Measurements from ENCODE around the gene AVPR1B. TPM values are rescaled to one million over a fixed set of nuclear protein-coding genes. Genes with fewer than 3 reads are reported as not detected.

The AVPR1B gene
- total RNA-seq, 1 donor from 2014 or later = not detected

DNA sequence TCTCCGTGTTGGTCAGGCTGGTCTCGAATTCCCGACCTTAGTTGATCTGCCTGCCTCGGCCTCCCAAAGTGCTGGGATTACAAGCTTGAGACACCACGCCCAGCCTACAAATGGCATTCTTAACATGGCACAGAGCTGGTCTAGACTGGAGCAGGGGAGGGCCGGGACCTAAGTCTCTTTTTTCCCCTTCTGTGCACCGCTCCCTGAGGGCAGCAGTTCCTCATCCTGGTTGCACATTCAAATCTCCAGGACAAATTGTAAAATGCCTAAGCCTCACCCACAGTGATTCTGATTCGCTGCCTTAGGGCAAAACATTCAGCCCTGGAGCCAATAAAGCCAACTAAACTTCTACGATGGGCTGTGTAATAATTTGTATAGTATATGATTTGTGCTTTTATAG is 10.1 kb upstream of the AVPR1B start:
- intact Hi-C loops (cut with DNase I) = no loop called here
- Histone ChIP-seq H3K27ac (no peak overlapping the region), H3K27me3 (no peaks in the 10 kb centered on the region), H3K36me3 (no peaks in the 10 kb centered on the region), H3K9me3 (no peaks in the 10 kb centered on the region), H3K4me3 (no peak overlapping the region), H3K4me1 (no peaks in the 10 kb centered on the region)
- TF ChIP-seq, protein P1, sequence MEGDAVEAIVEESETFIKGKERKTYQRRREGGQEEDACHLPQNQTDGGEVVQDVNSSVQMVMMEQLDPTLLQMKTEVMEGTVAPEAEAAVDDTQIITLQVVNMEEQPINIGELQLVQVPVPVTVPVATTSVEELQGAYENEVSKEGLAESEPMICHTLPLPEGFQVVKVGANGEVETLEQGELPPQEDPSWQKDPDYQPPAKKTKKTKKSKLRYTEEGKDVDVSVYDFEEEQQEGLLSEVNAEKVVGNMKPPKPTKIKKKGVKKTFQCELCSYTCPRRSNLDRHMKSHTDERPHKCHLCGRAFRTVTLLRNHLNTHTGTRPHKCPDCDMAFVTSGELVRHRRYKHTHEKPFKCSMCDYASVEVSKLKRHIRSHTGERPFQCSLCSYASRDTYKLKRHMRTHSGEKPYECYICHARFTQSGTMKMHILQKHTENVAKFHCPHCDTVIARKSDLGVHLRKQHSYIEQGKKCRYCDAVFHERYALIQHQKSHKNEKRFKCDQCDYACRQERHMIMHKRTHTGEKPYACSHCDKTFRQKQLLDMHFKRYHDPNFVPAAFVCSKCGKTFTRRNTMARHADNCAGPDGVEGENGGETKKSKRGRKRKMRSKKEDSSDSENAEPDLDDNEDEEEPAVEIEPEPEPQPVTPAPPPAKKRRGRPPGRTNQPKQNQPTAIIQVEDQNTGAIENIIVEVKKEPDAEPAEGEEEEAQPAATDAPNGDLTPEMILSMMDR (IDR thresholded peaks at IDR 0.05) = no peak
- DNase-seq (ENCODE audit: low spot score in 2 of 2) = no peak

DNA sequence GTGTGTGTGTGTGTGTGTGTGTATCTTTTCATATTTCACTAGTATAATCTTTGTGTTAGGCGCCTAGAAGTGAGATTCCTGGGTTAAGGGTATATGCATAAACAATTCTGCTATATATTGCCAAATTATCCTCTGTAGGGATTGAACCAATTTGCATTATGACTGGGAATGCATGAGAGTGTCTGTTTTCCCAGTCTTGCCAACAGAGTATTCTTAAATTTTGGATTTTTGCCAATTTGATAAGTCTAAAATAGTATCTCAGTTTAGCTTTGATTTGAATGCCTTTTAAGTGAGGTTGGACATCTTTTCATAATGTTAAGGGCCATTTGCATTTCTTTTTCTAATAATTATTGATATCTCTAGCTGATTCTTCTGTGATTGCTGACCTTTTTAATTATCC is 8.2 kb upstream of the AVPR1B start:
- no peak overlapping the region for H3K27ac ChIP-seq
- no peak for DNase-seq (ENCODE audit: low spot score in 2 of 2)
- H3K4me1 ChIP-seq = no peaks in the 10 kb centered on the region
- H3K4me3 ChIP-seq = no peak overlapping the region
- intact Hi-C loops (cut with DNase I) = no loop called here
- TF ChIP-seq, protein P1 (IDR thresholded peaks at IDR 0.05) = no peak
- H3K9me3 ChIP-seq = peaks cover 0 to 9% of the 10 kb centered on the region in 2 donors
- no peaks in the 10 kb centered on the region for H3K36me3 ChIP-seq
- H3K27me3 ChIP-seq = no peaks in the 10 kb centered on the region

DNA sequence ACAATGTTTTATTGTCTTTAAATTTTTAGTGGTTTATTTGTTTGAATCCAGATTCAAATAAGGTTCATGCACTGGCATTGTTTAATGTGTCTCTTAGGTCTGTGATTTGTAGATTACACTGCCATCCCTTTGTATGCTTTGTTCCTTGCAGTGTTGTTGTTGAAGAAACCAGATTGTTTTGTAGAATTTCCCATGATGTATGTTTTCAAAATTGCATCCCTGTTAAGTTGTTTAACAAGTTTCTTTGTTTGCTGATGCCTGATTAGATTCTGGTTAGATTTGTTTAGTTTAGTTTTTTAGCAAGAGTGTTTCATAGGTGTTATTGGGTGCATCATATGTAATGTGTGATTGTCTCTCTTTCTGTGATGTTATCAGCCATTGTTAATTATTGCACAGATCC is 5.5 kb upstream of the AVPR1B start:
- intact Hi-C loops (cut with DNase I) = no loop called here
- Histone ChIP-seq H3K36me3 (no peaks in the 10 kb centered on the region), H3K4me1 (peaks cover 0 to 3% of the 10 kb centered on the region in 2 donors), H3K27ac (no peak overlapping the region), H3K27me3 (no peaks in the 10 kb centered on the region), H3K4me3 (no peak overlapping the region), H3K9me3 (peaks cover 0 to 9% of the 10 kb centered on the region in 2 donors)
- TF ChIP-seq, protein P1 (IDR thresholded peaks at IDR 0.05) = no peak
- no peak for DNase-seq (ENCODE audit: low spot score in 2 of 2)

DNA sequence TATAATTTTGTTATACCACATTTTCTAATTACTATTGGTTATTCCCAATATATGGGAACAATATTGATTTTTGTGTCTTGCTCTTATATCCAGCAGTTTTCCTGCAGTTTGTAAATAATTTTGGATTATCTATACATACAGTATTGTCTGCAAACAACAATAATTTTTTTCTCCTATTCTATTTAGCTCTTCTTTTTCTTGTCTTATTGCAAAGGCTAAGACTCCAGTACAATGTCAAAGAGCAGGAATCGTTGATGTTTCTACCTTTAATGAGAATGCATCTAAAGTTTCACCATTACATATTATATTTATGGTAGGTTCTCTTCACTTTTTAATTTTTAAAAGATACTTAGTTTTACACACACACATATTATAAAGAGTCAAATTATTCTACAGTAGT is 4.1 kb upstream of the AVPR1B start:
- intact Hi-C loops (cut with DNase I) = no loop called here
- Histone ChIP-seq H3K9me3 (peaks cover 0 to 9% of the 10 kb centered on the region in 2 donors), H3K4me1 (peaks cover 2 to 11% of the 10 kb centered on the region in 2 donors), H3K4me3 (no peak overlapping the region), H3K36me3 (no peaks in the 10 kb centered on the region), H3K27me3 (no peaks in the 10 kb centered on the region), H3K27ac (no peak overlapping the region)
- TF ChIP-seq, protein P1 (IDR thresholded peaks at IDR 0.05) = no peak
- DNase-seq (ENCODE audit: low spot score in 2 of 2) = no peak

DNA sequence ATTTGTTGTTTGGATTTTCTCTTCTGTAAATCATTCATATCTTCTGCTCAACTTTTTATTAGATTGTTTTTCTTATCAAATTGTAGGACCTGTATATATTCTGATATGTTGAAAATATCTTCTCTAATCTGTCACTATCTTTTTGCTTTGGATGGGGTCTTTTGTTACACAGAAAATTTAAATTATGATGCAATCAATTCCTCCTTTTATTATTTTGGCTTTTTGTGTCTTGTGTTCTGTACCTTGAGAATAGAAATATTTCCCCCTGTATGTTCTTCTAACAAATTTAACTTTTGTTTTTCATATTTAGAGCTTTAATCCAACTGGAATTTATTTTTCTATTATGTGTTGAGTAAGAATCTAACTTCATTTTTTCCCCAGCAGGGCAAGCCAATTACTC is 3.2 kb upstream of the AVPR1B start:
- DNase-seq (ENCODE audit: low spot score in 2 of 2) = no peak
- Histone ChIP-seq H3K36me3 (no peaks in the 10 kb centered on the region), H3K27me3 (no peaks in the 10 kb centered on the region), H3K4me1 (peaks cover 2 to 11% of the 10 kb centered on the region in 2 donors), H3K4me3 (no peak overlapping the region), H3K27ac (no peak overlapping the region), H3K9me3 (peaks cover 0 to 9% of the 10 kb centered on the region in 2 donors)
- intact Hi-C loops (cut with DNase I) = no loop called here
- TF ChIP-seq, protein P1 (IDR thresholded peaks at IDR 0.05) = no peak

DNA sequence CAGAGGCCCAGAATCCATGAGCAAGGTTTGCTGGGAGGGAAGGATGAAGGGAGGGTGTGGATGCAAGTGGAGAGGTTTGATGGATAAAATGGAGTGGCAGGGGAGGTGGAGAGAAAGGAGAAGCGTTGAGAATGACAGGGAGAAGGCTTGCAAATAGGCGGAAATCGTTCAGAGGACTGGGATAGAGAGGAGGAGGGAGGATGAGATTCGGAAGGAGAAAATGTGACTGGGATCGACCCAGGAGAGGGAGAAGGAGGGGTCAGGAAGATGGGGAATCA is 376 bp downstream of the AVPR1B start:
- Histone ChIP-seq H3K27ac (no peak overlapping the region), H3K36me3 (no peaks in the 10 kb centered on the region), H3K9me3 (peaks cover 0 to 6% of the 10 kb centered on the region in 2 donors), H3K27me3 (no peaks in the 10 kb centered on the region), H3K4me3 (peak overlapping the region; percentile 50 to 68), H3K4me1 (peaks cover 2 to 11% of the 10 kb centered on the region in 2 donors)
- intact Hi-C loops (cut with DNase I) = no loop called here
- no peak for DNase-seq (ENCODE audit: low spot score in 2 of 2)
- TF ChIP-seq, protein P1 (IDR thresholded peaks at IDR 0.05) = no peak

Data from ascending aorta (tissue), 2 donors.